NCI-H82 treated with DMSO at 0.1 percent for 48 hours (cell line): ENCODE measurements around the gene MEIOC.
"Not testable (repeated sequence)": the region's sequence is repeated elsewhere in the genome, so short reads cannot be mapped to it uniquely, and the experiment has no call there.

Experiments used
- DNase-seq: peaks from one replicate; lab custom pipeline; 2025; ENCODE audit not compliant: unreplicated experiment; lab: John Stamatoyannopoulos, UW

The MEIOC gene

DNA sequence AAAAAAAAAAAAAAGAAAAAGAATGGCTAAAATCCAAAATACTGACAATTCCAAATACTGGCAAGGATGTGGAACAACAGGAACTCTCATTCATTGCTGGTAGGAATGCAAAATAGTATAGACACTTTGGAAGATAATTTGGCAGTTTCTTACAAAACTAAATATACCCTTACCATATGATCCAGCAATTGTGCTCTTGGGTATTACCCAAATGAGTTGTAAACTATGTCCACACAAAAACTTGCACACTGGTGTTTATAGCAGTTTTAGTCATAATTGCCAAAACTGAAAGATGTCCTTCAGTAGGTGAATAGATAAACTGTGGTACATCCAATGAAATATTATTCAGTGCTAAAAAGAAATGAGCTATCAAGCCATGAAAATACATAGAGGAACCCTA lies 8.5 kb upstream of the MEIOC start:
- no peak for DNase-seq

DNA sequence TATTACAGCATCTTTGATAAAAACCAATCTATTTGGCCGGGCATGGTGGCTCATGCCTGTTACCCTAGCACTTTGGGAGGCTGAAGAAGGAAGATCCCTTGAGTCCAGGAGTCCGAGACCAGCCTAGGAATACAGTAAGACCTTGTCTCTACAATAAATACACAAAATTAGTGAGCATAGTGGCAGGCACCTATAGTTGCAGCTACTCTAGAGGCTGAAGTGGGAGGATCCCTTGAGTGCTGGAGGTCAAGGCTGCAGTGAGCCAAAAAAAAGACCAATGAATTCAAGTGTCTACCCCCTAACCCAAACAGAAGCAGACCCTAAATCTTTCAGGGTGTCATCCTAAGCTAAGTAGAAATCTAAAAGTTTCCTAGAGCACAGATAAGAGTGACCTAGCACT lies 7.3 kb upstream of the MEIOC start:
- no peak for DNase-seq

DNA sequence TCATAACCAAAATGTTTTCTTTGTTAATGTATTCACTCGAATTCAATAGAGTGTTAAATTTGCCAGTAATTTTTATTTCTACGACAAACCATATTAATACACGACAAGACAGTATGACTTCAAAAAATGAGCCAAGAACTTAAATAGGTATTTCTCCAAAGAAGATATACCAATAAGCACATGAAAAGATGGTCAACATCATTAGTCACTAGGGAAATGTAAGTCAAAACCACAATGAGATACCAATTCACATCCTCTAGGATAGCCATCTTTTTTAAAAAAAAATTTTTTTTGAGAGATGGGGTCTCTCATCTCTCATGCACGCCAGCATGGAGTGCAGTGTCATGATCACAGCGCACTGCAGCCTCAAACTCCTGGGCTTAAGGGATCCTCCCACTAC lies 5.0 kb upstream of the MEIOC start:
- no peak for DNase-seq

DNA sequence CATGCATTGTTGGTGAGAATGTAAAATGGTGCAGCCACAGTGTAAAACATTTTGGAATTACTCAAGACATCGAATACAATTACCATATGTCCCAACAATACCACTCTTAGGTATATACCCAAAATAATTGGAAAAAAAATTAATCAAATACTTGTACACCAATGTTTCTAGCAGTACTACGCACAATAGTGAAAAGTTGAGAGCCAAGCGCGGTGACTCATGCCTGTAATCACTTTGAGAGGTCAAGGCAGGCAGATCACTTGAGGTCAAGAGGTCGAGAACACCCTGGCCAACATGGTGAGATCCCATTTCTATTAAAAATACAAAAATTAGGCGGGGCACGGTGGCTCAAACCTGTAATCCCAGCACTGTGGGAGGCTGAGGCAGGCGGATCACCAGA lies 3.5 kb upstream of the MEIOC start:
- no peak for DNase-seq

DNA sequence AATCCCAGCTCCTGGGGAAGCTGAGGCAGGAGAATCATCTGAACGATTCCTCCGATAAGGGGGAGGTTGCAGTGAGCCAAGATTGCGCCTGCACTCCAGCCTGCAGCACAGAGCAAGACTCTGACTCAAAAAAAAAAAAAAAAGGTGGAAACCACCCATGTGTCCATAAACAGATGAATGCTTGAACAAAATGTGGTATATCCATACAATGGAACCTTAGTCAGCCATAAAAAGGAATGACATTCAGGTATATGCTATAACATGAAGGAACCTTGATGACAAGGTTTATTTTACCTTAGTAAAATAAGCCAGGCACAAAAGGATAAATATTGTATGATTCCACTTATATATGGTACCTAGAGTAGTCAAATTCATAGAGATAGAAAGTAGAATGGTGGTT lies 2.9 kb upstream of the MEIOC start:
- no peak for DNase-seq

DNA sequence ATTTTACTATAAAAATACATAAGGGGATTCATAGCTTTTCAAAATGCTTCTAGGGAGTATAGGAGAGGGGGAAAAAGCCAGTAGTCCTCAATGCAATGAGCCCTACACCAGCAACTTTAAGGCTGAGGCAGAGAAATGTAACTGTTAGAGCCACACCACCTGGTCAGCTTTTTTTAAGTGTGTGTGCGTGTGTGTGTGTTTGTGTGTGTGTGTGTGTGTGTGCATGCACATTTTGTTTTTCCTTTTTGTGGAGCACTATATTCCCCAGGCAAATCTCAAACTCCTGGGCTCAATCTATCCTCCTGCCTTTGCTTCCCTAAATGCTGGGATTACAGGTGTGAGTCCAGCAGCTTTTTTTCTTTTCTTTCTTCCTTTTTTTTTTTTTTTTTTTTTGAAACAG lies 2.3 kb upstream of the MEIOC start:
- no peak for DNase-seq

DNA sequence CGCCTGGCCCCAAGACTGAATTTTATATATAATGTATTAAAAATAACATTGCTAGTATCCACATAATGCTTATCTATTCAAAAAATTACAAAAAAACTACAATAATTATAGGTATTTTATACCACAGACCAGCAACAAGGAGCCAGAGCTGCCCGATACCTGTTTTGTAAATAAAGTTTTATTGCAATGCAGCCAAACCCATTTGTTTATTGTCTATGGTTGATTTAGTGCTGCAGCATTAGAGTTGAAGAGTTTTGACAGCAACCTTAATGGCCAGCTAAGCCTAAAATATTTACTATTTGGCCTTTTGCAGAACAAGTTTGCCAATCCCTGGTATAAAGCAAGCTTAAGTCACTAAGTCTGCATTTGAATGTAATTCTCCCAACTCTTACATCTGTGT lies 5.6 kb downstream of the MEIOC start:
- DNase-seq, result no peak

DNA sequence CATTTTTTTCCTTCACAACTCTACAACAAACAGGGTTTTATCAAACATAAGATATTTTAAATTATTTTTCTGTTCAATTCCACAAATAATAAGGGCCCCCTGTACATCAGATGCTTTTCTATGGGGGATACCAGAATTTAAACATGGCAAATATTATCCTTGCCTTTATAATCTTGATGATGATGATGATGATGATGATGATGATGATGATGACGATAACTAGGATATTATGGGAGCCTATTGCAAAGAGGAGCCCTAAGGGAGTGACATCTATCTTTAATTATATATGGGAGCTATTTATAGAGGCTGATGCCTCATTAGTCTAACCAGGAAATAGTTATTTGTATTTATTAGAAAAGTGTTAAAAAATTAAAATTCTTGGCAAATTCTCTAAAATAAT lies 6.8 kb downstream of the MEIOC start:
- DNase-seq, result no peak

DNA sequence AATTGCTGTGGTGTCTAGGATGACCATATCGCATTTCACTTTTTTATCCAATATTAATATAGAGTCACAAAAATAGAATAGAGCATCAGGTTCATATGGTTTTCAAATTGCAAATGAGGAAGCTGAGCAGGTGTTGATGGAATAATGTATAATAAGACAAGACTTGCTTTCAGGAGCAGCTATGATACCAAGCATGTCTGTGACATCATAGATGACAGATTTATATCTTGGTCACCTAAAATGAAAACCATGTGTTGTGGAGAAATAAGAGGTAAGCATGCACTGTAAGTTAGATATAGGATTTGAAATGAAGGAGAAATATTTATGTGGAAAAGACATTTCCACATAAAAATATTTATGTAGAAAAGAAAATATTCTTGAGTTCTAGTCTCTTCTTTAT lies 8.6 kb downstream of the MEIOC start:
- DNase-seq, result no peak

DNA sequence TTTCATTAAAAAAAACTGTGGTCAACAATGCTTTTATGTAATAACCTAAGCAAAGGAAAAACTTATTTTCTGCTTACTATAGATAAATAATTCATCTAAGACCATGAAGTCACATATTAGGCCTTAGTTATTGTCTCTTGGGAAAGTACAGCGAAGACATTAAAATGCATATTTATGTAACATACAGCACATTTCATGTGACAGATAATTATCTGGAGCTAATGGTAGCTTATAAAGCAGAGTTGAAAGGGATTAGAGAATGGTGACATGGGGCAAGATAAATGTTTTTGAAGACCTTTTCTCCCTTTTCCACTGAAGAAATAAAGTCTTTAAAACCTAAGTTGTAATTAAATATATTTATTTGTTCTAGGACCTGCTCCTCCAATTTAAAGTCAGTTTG lies 9.7 kb downstream of the MEIOC start:
- DNase-seq, result no peak

DNA sequence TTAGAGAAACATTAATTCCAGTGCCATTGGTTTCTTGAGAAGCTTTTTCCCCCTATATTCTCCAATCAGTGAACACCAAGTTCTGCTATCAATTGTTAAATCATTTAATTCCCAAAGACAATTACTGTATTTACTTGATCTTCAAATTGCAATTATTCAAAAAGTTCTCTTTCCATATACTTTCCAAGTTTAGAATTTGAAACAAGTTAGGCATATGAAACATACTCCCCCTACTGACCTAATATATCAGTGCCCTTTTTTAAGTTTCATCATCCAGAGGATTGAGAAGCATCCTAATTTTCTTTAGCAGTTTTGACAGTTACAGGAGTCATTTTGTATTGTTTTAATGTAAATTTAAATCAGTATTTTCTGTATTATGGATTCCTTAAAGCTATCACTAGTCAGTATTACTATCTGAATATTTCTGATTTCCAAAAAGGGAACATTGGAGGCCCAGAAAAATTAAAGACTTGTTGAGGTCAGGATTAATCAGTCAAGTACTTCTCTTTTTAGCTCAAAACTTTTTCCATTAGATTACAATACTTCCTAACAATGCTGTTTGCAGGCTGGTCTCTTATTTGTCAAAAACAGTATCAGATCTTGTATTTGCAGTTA lies 16.3 kb downstream of the MEIOC start:
- DNase-seq, result peak; percentile 10

DNA sequence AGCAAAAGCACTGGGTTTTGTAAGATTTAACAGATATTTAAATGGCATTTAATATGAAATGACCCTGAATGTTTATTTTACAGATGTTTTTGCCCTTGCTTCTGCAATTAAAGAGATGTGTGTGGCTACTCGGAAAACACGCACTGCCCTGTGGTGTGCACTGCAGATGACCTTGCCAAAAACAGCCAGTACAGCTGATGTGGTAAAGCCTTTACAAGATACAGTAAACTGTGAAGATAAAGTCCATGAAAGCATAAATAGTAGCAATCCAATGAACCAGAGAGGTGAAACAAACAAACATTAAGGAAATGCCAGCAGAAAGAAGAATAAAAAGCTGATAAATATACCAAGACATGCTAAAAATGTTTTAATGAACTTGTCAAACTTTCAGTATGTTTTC lies 17.6 kb downstream of the MEIOC start:
- no peak for DNase-seq

DNA sequence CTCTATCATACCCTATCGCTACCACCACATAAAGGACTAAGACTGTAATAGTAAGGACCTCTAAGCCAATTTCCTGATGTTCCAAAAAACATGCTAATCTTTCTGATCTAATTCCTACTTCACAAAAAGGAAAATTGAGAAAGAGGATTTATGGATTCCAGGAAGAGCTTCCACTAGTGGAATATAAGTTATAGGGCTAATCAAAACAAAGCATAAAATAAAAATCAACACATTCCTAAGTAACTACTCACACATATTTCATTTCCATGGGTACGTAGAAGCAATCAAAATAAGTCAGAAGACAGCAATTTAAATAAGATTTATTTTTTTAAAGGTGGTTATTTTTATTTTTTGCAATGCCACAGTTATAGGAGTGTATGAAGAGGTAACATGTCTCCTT lies 20.9 kb downstream of the MEIOC start:
- no peak for DNase-seq

DNA sequence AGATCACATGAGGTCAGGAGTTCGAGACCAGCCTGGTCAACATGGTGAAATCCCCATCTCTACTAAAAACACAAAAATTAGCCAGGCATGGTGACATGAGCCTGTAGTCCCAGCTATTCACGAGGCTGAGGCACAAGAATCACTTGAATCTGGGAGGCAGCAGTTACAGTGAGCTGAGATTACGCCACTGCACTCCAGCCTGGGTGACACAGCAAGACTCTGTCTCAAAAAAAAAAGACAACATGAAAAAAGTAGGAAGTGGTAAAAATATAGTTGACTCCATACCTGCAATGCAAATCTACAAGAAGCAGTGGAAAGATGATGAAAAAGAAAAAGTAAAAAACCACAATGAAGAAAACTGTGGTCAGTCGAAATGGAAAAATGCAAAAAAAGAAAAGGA lies 27.0 kb downstream of the MEIOC start:
- DNase-seq, result not testable (repeated sequence)

DNA sequence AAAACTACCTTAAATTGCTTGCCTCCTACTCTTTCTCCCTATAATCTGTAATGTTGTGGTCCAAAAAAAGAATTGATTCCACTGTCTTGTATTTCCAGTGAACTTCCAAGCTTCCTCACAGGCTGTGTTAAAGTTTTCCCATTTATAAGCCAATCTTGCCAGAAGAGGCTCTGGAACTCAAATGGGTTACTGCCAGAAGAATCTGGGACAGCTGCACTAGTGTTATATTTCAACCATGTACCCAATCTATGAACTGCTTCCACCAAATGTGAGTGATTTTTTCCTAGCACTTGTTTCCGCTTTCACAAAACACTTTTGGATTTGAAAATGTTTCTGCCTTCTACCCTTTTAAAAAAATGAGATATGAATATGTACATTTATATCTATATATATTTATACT lies 31.5 kb downstream of the MEIOC start:
- no peak for DNase-seq

DNA sequence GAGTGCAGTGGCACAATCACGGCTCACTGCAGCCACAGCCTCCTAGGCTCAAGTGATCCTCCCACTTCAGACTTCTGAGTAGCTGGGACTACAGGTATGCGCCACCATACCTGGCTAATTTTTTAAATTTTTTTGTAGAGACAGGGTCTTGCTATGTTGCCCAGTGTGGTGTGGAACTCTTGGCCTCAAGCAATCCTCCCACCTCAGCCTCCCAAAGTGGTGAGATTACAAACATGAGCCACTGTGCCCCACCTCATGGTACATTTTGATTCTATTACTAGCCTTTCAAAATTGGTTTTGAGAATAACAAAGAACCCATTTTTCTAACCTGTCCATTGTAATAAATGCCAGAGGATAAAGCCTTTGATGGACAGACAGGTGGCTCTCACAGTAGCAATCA lies 31.9 kb downstream of the MEIOC start:
- no peak for DNase-seq

DNA sequence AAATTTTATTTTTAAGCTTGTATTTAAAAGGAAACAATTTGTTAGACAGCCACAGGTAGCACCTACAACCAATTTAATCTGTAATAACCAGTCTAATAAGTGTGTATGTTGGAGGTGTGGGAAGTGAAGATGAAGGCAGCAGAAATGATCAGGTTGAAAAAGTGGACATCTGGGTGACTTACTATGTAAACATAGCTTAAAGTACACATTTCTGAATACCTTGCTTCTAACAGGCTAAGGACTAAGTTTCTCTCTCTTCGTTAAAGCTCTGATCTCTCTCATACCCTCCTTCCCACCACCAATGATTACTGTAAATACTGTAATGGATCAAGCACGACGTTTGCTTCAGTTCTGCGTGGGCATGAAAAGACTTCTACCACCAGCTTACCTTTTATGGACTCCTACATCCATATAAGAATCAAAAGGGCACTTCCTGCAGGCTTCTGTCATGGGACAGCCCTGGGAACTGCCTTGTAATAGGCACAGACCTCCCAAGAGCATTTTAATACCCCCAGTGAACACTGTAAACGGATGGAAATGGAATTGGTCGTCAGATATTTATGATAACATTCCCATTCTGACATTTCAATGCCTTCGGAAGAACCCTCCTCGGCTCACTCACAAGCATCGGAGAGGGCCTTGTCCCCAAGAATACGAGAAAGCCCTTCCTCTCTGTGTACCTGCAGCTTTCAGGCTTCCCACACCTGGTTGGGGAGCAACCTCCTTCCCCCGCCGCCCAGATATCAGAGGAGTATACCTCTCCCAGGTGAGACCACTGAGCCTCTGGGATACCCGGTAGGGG lies 32.6 kb downstream of the MEIOC start:
- no peak for DNase-seq

DNA sequence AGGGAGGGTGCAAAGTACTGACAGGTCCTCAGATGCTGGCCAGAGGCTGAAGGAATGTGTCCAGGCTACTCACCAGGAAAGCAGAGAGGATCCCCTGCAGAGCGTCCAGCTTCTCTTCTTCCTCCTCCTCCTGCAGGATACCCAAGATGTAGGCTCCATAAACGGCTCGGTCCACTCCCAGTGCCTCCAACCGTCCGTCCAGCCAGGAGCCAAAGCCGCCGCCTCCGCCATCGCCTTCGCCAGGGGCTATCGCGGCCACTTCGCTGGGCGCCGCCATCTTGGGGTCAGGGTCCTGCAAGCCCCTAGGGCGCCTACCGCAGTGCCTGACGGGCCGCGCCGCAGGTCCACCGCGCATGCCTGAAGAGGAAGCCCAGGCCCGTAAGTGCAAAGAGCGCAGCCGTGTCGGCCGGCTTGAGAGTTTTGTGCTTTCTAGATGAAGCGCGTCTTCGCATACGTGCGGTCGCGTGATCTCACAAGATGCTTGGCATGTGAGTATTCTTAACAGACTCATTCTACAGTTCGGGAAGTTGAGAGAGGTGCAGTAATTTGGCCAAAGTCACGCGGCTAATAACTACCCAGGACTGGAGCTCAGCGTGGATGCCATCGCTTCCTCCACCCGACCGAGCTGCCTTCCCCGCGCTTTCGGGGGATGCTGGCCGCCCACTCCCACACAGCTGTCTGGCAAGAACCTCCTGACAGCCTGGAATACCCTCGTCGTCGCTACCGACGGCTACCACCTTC lies 33.4 kb downstream of the MEIOC start, which contains the start of gene CCDC43:
Gene CCDC43, minus strand, starts transcription at position 300 of the 741 bp plus-strand sequence. Its CDS starts 23 bp downstream, at position 277.
- DNase-seq, result peak; percentile 80

DNA sequence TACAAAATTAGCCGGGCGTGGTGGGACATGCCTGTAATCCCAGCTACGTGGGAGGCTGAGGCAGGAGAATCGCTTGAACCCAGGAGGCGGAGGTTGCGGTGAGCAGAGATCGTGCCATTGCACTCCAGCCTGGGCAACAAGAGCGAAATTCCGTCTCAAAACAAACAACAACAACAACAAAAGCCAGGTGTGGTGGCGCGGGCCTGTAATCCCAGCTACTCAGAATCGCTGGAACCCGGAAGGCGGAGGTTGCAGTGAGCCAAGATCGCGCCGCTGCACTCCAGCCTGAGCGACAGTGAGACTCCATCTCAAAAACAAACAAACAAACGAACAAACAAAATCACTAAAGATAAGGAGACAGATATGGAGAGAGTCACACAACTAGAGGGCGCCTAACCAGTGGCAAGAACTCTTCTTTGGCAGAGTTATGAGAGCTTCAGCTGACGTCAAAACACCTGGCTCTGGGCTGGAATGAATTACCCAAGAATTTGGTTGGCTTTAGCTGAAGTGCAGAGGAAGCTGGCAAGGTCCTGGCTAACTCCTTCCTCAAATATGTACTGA lies 34.6 kb downstream of the MEIOC start:
- DNase-seq, result not testable (repeated sequence)

DNA sequence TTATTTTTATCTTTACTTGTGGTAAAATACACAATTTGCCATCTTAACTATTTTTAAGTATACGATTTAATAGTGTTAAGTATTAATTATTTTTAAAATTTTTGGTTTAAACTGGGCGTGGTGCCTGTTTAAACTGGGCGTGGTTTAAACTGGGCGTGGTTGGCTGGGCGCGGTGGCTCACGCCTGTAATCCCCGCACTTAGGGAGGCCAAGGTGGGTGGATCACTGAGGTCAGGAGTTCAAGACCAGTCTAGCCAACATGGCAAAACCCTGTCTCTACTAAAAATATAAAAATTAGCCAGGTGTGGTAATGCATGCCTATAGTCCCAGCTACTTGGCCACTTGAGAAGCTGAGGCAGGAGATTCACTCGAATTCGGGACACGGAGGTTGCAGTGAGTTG lies 37.3 kb downstream of the MEIOC start:
- no peak for DNase-seq

DNA sequence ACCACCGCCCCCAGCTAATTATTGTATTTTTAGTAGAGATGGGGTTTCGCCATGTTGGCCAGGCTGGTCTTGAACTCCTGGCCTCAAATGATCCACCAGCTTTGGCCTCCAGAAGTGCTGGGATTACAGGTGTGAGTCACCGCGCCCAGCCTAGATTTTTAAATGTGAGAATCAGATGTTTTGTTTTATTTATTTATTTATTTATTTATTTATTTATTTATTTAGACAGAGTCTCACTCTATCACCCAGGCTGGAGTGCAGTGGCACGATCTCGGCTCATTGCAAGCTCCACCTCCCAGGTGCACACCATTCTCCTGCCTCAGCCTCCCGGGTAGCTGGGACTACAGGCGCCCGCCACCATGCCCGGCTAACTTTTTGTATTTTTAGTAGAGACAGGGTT lies 44.0 kb downstream of the MEIOC start:
- not testable (repeated sequence) for DNase-seq
